HG03565 (cell line): Measurements from ENCODE around the gene SLC16A13.
"Not testable (repeated sequence)": the region's sequence is repeated elsewhere in the genome, so short reads cannot be mapped to it uniquely, and the experiment has no call there.

Experiments used
- ATAC-seq: cut with Tn5 transposase; IDR thresholded peaks from one replicate; pipeline ENCODE4 v1.9.1; 2021; ENCODE audit warnings: mild to moderate bottlenecking, moderate library complexity; ENCODE audit not compliant: unreplicated experiment

The SLC16A13 gene

DNA sequence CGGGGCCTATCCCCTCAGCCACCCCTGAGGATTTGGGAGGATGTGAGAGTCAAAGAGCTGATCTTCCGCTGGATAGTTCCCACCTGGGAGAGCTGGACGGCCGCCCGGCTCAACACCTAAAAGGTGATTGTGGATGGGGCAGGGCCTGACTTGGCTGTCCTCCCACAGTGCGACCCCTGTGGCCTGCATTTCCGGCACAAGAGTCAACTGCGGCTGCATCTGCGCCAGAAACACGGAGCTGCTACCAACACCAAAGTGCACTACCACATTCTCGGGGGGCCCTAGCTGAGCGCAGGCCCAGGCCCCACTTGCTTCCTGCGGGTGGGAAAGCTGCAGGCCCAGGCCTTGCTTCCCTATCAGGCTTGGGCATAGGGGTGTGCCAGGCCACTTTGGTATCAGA lies 8.5 kb upstream of the SLC16A13 start:
- no peak for ATAC-seq

DNA sequence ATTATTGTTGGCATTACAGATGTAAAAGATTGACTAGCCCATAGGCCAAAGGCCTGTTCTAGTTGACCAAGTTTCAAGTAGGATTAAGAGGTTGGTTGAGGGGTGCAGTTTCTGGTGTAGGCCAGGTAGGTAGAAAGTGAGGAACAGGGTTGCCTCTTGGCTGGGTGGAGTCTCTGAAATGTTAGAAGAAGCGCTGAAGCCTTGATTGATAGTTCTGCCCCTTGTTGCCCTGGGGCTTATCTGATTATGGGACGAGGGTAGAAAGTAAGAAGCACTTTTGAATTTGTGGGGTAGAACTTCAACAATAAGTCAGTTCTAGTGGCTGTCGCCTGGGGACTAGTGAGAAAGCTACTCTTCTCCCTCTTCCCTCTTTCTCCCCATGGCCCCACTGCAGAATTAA lies 6.7 kb upstream of the SLC16A13 start:
- no peak for ATAC-seq

- ATAC-seq, result no peak
Measured at GRCh38 chr17:7029659-7030058, 6.2 kb upstream of the SLC16A13 start.

DNA sequence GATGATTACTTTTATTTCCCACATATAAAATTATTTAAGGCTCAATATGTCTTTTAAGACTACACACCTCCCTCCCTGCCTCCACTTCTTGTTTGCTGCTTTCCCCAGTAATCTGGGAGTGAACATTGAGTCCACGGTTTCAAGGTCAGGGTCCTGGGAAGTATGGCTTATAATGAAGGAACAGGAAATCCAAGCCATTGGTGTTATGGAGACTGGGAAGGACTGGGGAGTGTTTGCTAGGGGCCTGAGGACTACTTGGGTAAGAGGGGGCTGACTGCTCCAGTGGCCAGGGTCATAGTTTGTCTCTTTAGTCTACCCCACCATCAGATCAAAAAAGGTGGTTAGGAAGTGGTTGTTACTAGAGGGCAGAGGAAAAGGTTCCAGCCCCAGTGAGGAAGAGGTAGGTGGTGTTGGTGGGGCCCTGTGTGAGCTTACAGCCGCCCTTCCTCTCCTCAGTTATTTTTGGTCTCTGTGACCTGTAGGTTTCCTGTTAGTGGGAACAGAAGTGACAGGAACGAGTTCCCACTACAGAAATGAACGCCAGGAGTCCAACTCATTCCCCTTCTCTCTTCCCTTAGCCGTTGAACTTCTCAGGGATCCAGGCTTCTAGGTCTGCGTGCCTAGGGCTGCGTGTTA lies 742 bp upstream of the SLC16A13 start:
- peak; percentile 14 for ATAC-seq

- ATAC-seq, result no peak
Measured at GRCh38 chr17:7038025-7038862, 2.4 kb downstream of the SLC16A13 start.

DNA sequence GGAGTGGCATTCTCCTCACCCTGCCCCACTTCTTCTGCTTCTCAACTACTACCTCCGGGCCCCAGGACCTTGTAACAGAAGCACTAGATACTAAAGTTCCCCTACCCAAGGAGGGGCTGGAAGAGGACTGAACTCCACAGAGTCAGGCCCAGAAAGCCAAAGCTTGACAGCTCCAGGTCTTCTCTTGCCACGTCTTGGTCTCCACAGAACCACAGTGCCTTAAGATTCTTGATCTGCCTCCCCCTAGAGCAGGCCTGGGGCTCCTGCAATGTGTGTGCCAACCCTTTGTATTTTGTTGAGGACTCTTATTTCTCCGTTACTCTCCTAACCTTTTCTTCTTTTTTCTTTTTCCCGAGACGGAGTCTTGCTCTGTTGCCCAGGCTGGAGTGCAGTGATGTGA lies 4.0 kb downstream of the SLC16A13 start:
- ATAC-seq, result no peak

DNA sequence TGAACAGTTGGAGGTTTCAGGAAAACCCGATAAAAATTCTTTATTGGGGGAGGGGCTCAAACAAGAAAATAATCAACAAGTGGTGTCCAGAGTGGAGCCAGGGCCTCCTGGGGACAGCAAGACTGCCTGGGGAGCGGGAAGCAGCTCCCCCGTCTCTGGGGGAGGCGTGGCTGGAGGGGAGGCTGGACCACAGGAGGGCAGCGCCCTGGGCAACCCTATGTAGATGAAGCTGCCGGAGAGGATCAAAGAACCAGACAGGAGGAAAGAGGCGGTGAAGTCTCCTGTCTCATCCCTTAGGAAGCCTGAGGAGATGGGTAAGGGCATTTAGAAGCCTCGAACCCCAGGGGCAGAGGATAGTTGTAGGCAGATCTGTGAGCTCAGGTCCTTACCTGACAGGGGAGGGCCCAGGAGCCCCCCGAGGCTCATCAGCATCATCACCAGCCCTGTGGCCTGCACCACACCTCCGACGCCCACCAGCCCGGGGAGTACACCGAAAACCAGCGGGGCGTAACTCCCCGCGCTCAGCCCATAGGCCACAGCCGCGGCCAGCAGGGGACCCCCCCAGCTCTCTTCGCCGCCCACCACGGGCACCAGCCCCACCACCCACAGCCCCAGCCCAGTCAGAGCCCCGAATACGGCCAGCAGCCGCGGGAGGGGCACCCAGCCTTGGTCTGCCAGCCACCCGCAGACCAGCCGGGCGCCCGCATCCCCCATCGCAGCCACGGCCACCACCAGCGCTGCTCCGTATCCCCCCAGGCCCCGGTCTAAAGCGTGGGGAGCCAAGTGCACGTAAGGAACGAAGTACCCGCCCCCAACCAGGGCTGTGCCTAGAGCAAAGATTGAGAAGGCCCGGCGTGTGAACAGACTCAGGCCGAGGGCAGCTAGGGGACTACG lies 6.0 kb downstream of the SLC16A13 start:
- no peak for ATAC-seq

- no peak for ATAC-seq
Measured at GRCh38 chr17:7042501-7043181, 6.8 kb downstream of the SLC16A13 start.

GRCh38 chr17:7043182-7043496 lies 7.3 kb downstream of the SLC16A13 start:
- no peak for ATAC-seq

DNA sequence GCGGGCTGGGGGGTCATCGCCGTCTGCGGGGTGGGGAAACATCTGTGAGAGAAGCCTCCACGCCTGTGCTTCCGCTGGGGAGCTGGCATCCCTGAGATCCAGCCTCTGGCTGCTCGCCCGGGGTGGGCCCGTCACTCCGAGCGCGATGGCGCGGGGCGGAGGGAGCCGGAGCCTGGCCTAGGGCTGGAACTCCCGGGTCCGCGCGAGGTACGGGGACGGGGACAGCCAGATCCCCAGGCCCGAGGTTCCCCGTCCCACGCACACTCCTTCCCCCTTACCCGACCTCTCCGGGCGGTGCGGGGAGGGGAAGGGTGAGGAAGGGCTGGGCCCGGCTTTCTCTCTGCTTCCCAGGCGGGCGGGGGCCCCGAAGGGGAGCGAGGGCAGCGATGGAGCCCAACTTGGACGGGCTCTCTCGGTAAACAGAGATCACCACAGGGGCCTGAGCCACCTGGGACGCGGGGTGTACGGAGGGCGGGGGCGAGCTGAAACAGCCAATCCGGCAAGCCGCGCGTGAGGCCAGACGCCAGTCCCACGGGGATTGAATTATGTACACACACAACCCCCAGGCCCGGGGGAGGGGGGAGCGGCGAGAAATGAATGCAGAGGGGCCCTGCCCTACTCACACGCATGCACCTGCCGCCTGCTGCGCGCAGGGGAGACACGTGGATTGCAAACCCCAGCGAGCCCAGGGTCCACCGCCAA lies 7.8 kb downstream of the SLC16A13 start, which contains the start of gene SLC16A11:
SLC16A11 (minus strand) TSS at position 596 of the 702 bp plus-strand sequence; CDS start at position 17, 579 bp downstream.
- no peak for ATAC-seq

- no peak for ATAC-seq
Measured at GRCh38 chr17:7045492-7046126, 9.8 kb downstream of the SLC16A13 start.

DNA sequence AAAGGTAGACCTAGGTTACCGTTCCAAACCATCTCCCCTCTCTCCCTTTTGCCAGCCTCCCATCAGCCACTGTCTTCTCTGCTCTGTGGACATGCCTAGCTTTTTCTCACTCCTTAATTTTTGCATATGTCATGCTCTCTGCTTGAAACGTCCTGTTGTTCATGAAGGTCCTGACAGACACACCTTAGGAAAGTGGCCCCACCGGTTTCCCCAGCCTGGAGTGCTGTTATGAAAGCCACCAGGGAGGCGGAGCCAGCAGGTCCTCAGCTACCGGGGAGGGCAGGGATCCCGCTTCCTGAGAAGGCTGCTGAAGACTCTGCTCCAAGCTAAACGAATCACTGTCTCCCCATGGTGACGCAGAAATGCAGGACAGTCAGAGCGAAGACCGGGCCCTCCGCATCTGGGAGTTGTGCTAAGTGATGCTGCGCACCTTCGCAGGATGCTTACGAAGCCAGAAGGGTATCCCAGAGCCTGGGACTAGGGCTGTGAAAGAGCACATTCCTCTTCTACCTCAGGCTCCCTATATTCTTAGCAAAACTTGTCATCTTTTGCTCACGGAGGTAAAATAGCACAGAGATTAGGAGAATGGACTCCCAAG lies 10.4 kb downstream of the SLC16A13 start:
- ATAC-seq, result no peak

GRCh38 chr17:7046725-7047397 lies 11.0 kb downstream of the SLC16A13 start:
- not testable (repeated sequence) for ATAC-seq

DNA sequence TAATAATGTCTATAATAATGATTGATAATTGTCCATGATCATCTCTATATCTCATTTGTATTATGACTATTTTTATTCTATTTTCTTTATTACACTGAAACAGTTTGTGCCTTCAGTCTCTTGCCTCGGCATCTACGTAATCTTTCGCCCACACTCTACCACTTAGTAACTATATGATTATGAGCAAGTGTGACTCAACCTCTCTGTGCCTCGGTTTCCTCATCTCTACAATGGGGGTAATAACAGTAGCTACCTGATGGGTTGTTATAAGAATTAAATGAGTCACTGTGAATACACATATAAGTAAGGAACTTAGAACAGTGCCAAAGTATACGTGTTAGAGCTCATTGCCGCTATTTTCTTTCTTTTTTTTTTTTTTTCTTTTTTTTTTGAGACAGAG lies 11.8 kb downstream of the SLC16A13 start:
- ATAC-seq, result no peak

DNA sequence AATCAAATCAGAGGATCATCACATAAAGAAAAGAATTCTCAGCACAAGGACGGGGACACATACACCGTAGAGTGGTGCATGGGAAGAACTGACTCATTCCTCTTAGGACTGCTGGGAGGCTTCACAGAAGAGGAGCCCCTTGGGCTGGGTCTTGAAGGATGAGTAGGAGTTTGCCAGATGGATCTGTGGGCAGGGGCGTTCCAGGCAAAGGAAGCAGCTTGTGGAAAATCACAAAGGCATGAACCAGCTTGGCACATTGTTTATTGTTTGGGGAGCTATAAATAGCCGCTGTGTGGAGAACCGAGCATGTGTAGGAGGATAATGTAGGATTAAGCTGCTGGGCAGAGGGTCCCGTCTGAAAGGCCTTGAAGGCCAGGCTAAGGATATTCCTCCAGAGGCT lies 13.2 kb downstream of the SLC16A13 start:
- ATAC-seq, result no peak

- not testable (repeated sequence) for ATAC-seq
Measured at GRCh38 chr17:7050583-7050982, 14.8 kb downstream of the SLC16A13 start.

- ATAC-seq, result no peak
Measured at GRCh38 chr17:7056386-7056785, 20.6 kb downstream of the SLC16A13 start.

- ATAC-seq, result no peak
Measured at GRCh38 chr17:7058831-7059447, 23.1 kb downstream of the SLC16A13 start.
